Measurements from ENCODE around the gene PTRH2. TPM values are rescaled to one million over a fixed set of nuclear protein-coding genes. Genes with fewer than 3 reads are reported as not detected.

The PTRH2 gene
- total RNA-seq, 1 experiment from 2014 or later: 59.6 TPM

- H3K4me3 ChIP-seq (replicated peaks in 1 of 2; ENCODE audit: low read depth in 1 of 2, low read length in 2 of 2): no peak overlapping the region
- H3K4me1 ChIP-seq (ENCODE audit: control insufficient read depth in 1 of 2, insufficient read depth in 2 of 2, low read length in 2 of 2): no peaks in the 10 kb centered on the region
- no peak overlapping the region for H2AFZ ChIP-seq (ENCODE audit: low read depth, low read length, poor library complexity, severe bottlenecking)
- peaks cover 93% of the 10 kb centered on the region for H3K79me2 ChIP-seq (ENCODE audit: insufficient read depth, low read length)
- no peak overlapping the region for H3K4me2 ChIP-seq (ENCODE audit: low read length)
- no peak for DNase-seq (ENCODE audit: low read depth, low spot score)
- ChIA-PET POLR2A (no interaction called here), CTCF (no interaction called here), RAD21 (ENCODE audit: low non-redundant PET in 1 of 2, low total read pairs in 2 of 2, uncharacterized antibody in 2 of 2, unreplicated experiment in 2 of 2) (interaction anchor here in 1 of 2 experiments (0.7 kb wide), 1 partner anchor 15 kb away, joined by 3 read pairs; no protein-coding TSS in a partner anchor)
- H3K9me3 ChIP-seq (ENCODE audit: control insufficient read depth in 1 of 2, insufficient read depth in 1 of 2, low read depth in 1 of 2, low read length in 2 of 2): no peaks in the 10 kb centered on the region; a peak in 2 of 4 replicates
- no peak for ATAC-seq
- H4K20me1 ChIP-seq (ENCODE audit: insufficient read depth): peaks cover 45% of the 10 kb centered on the region
- BruUV-seq (replicated peaks): no TSS peak
- H3K27me3 ChIP-seq (ENCODE audit: insufficient read depth, low read length): no peaks in the 10 kb centered on the region
- H3K9ac ChIP-seq (ENCODE audit: low read length): no peak overlapping the region
- no peaks in the 10 kb centered on the region for H3K9me2 ChIP-seq (ENCODE audit: insufficient read depth)
- TF ChIP-seq EZH2 (IDR thresholded peaks at IDR 0.05) (no peak), EZH2phosphoT487 (IDR thresholded peaks at IDR 0.05; ENCODE audit: borderline replicate concordance) (no peak), MAX (IDR thresholded peaks at IDR 0.05) (no peak)
- H3K36me3 ChIP-seq (ENCODE audit: control insufficient read depth in 1 of 2, insufficient read depth in 2 of 2, low read length in 2 of 2): peaks cover 78% of the 10 kb centered on the region in 2 experiments
- intact Hi-C loops (cut with micrococcal nuclease): no loop called here
- no peak overlapping the region for H3K27ac ChIP-seq (ENCODE audit: low read depth, low read length)
These were observed 57.3 kb downstream of the PTRH2 start for GRCh38 chr17:59649886-59650285.

Other genes starting within 250 kb of the PTRH2 start
- 58.7 TPM for gene DHX40, start 141.8 kb downstream of the PTRH2 start, total RNA-seq (2021; ENCODE audit: unreplicated experiment)
- gene CLTC, start 87.5 kb downstream of the PTRH2 start, total RNA-seq (2021; ENCODE audit: unreplicated experiment): 351 TPM
- gene VMP1, start 224 bp upstream of the PTRH2 start, total RNA-seq (2021; ENCODE audit: unreplicated experiment): 366 TPM
- 13.0 TPM for gene TUBD1, start 185.5 kb upstream of the PTRH2 start, total RNA-seq (2021; ENCODE audit: unreplicated experiment)
- gene RPS6KB1, start 185.7 kb upstream of the PTRH2 start, total RNA-seq (2021; ENCODE audit: unreplicated experiment): 75.7 TPM